NT2/D1 (cell line): ENCODE results near the gene ARHGAP12.
"Not testable (repeated sequence)": the region's sequence is repeated elsewhere in the genome, so short reads cannot be mapped to it uniquely, and the experiment has no call there.

ENCODE experiments used
- DNase-seq: peaks from one replicate; pipeline ENCODE4 v3.0.0-alpha.2; 2011; ENCODE audit warnings: low read depth, low spot score
- H3K27me3 ChIP-seq: 2 replicates; pipeline ENCODE4 v1.6.0; 2011; ENCODE audit warnings: mild to moderate bottlenecking; ENCODE audit not compliant: insufficient read length, insufficient read depth
- H3K36me3 ChIP-seq: 2 replicates; pipeline ENCODE4 v1.6.1; 2011; ENCODE audit warnings: mild to moderate bottlenecking, low read length, mixed read lengths; ENCODE audit not compliant: insufficient read depth, insufficient read length
- H3K4me1 ChIP-seq: 2 replicates; pipeline ENCODE4 v1.5.1; 2011; ENCODE audit not compliant: insufficient read depth, insufficient read length
- H3K4me3 ChIP-seq: 2 replicates; pipeline ENCODE4 v1.5.1; 2011; ENCODE audit warnings: low read depth; ENCODE audit not compliant: insufficient read length
- H3K9ac ChIP-seq: 2 replicates; pipeline ENCODE4 v1.6.0; 2011; ENCODE audit warnings: low read depth; ENCODE audit not compliant: insufficient read length
- H3K9me3 ChIP-seq: 2 replicates; pipeline ENCODE4 v1.5.1; 2011; ENCODE audit warnings: mild to moderate bottlenecking, low read length; ENCODE audit not compliant: insufficient read depth
- SUZ12 ChIP-seq: IDR thresholded peaks from 2 replicates; pipeline ENCODE4 v1.6.1; 2011; ENCODE audit not compliant: insufficient read length, insufficient read depth; ENCODE audit errors: extremely low read depth
- YY1 ChIP-seq: IDR thresholded peaks from 2 replicates; pipeline ENCODE4 v1.6.1; 2011; ENCODE audit not compliant: insufficient read length, insufficient read depth
- ZNF274 ChIP-seq: IDR thresholded peaks from 2 replicates; pipeline ENCODE4 v1.6.1; 2011; ENCODE audit warnings: mild to moderate bottlenecking, low read depth, low read length

ARHGAP12 gene

DNA sequence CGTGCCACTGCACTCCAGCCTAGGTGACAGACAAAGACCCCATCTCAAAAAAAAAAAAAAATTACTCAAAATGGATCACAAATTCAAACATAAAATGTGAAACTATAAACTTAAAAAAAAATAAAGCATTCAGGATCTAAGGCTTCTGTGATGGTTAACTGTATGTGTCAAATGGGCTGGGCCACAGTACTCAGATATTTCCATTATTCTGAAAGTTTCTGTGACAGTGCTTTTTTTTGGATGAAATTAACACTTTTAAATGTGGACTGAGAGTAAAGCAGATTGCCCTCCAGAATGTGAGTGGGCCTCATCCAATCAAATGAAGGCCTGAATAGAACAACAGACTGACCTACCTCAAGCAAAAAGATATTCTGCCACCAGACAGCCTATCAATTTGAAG is 26.0 kb downstream of the ARHGAP12 start:
- Histone ChIP-seq H3K36me3 (peaks cover 12% of the 10 kb centered on the region), H3K27me3 (no peaks in the 10 kb centered on the region), H3K4me1 (no peaks in the 10 kb centered on the region), H3K4me3 (no peak overlapping the region), H3K9ac (no peak overlapping the region), H3K9me3 (peaks cover 5% of the 10 kb centered on the region; the same call in 1 of the 2 replicates)
- TF ChIP-seq SUZ12: no peak
- no peak for TF ChIP-seq YY1
- TF ChIP-seq ZNF274: no peak
- no peak for DNase-seq

DNA sequence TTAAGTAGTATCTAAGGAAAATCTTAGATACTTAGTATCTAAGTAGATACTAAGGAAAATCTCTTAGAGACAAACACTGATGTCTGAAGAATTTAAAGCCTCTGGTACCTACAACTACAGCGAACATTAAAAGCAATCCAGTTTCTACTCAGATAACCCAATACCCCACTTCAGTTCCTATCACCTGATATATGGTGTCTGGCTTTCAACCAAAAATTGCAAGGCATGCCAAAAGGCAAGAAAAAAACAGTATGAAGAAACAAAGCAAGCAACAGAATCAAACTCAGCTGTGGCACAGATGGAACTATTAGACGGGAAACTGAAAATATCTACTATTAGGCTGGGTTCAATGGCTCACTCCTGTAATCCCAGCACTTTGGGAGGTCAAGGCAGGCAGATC is 31.1 kb downstream of the ARHGAP12 start:
- no peak overlapping the region for H3K4me3 ChIP-seq
- H3K9ac ChIP-seq: no peak overlapping the region
- no peak for DNase-seq

DNA sequence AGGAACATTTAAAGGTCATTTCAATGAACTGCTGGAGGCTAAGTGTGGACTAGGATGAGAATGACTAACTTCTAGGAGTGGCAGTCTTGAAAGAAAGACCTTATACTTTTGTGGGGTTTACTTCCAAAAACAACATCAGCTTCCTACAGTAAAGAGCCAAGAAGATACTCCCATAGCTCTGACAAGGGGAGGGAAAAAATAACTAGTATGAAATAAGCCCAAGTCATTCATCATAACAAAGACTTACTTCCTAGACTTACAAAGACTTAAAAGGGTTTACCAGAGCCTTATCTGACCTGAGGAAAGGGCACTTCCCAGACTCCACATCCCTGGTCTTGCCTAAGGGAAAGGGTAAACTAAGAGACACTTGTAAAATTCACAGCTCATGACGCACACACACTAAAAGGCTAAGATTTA is 31.7 kb downstream of the ARHGAP12 start:
- Histone ChIP-seq H3K27me3 (no peaks in the 10 kb centered on the region), H3K9ac (no peak overlapping the region), H3K4me1 (no peaks in the 10 kb centered on the region), H3K9me3 (peaks cover 5% of the 10 kb centered on the region; the same call in 1 of the 2 replicates), H3K4me3 (no peak overlapping the region), H3K36me3 (no peaks in the 10 kb centered on the region)
- DNase-seq: no peak
- TF ChIP-seq YY1 (no peak), SUZ12 (no peak), ZNF274 (no peak)

More for the DNA sequence above, 31.1 kb downstream of the ARHGAP12 start:
- no peaks in the 10 kb centered on the region for H3K27me3 ChIP-seq
- no peaks in the 10 kb centered on the region for H3K36me3 ChIP-seq
- H3K9me3 ChIP-seq: peaks cover 5% of the 10 kb centered on the region; the same call in 1 of the 2 replicates
- no peaks in the 10 kb centered on the region for H3K4me1 ChIP-seq
- TF ChIP-seq SUZ12 (no peak), YY1 (no peak), ZNF274 (no peak)

DNA sequence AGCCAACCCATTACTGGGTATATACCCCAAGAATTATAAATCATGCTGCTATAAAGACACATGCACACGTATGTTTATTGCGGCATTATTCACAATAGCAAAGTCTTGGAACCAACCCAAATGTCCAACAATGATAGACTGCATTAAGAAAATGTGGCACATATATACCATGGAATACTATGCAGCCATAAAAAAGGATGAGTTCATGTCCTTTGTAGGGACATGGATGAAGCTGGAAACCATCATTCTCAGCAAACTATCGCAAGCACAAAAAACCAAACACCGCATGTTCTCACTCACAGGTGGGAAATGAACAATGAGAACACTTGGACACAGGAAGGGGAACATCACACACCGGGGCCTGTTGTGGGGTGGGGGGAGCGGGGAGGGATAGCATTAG is 32.9 kb downstream of the ARHGAP12 start:
- H3K36me3 ChIP-seq, H3K27me3 ChIP-seq, H3K9ac ChIP-seq, DNase-seq, H3K4me3 ChIP-seq, H3K9me3 ChIP-seq, H3K4me1 ChIP-seq: not testable (repeated sequence)

DNA sequence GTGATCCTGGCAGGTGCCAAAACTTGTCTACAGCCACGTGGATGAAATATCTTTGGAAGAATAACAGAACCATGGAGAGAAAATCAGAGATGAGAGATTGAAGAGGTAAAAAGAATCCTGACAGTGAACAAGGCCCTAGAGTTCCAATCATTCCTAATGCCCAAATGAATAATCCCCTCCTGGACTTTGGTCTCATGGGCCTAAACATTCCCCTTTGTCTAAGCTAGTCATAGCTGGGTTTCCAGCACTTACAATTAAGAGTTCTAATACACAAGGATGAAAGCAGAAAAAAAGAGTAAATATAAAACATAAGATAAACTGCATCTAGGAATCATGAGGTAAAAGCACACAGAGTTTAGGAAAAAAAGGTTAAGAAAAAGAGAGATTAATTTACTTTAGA is 40.2 kb downstream of the ARHGAP12 start:
- H3K27me3 ChIP-seq: no peaks in the 10 kb centered on the region
- peaks cover 3% of the 10 kb centered on the region for H3K36me3 ChIP-seq
- no peak overlapping the region for H3K4me3 ChIP-seq
- no peaks in the 10 kb centered on the region for H3K4me1 ChIP-seq
- H3K9ac ChIP-seq: no peak overlapping the region
- no peak for TF ChIP-seq YY1
- TF ChIP-seq ZNF274: no peak
- TF ChIP-seq SUZ12: no peak
- H3K9me3 ChIP-seq: no peaks in the 10 kb centered on the region
- DNase-seq: no peak

DNA sequence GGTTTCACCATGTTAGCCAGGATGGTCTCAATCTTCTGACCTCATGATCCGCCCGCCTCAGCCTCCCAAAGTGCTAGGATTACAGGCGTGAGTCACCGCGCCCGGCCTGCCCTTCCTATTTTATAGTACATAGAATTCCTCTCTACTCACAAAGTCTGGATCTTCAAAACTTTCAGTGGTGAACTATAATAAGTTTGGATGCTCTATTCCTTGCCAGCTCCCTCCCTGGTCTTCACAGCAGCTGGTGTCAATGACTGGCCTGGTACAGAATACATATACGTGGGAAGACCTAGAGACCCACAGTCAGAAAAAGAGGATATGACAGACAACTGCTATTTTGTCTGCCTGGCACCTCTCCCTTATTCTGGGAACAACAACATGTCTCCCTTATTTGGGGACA is 40.8 kb downstream of the ARHGAP12 start:
- no peaks in the 10 kb centered on the region for H3K27me3 ChIP-seq
- no peaks in the 10 kb centered on the region for H3K4me1 ChIP-seq
- no peak for DNase-seq
- no peak overlapping the region for H3K4me3 ChIP-seq
- peaks cover 3% of the 10 kb centered on the region for H3K36me3 ChIP-seq
- H3K9me3 ChIP-seq: no peaks in the 10 kb centered on the region
- TF ChIP-seq ZNF274 (no peak), SUZ12 (no peak), YY1 (no peak)
- H3K9ac ChIP-seq: no peak overlapping the region

DNA sequence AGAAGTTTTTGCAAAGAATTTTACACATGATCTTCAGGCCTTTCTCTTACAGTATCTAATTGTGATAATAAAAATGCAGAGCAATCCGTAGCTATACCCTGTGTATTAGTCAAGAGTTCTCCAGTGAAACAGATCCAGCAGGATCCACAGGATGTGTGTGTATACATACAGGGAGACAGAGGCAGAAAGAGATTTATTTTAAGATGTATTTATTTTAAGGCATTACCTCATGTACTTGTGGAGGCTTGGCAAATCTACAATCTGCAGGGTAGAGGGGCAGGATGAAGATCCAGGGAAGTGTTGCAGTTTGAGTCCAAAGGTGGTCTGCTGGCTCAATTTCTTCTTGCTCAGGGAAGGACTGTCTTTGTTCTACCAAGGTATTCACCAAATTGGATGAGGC is 41.7 kb downstream of the ARHGAP12 start:
- Histone ChIP-seq H3K9ac (no peak overlapping the region), H3K4me1 (no peaks in the 10 kb centered on the region), H3K27me3 (no peaks in the 10 kb centered on the region), H3K4me3 (no peak overlapping the region), H3K9me3 (no peaks in the 10 kb centered on the region), H3K36me3 (peaks cover 3% of the 10 kb centered on the region)
- TF ChIP-seq ZNF274 (no peak), SUZ12 (no peak), YY1 (no peak)
- DNase-seq: no peak

DNA sequence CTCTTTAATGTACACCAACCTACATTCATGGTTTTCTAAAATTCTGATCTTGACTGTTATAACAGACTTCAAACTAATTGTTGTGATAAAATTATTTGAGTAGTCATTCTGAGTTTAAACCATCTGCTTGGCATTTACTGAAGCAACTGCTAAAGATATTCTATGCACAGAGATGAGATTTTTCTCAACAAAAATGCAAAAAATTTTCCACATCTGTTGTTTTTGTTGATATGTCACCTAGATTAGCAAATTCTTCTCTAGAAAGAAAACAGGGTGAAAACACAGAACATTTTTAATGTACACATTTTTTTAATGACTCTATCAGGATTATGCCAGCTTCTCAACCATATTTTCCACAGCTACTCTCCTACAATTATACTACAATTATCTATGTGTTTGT is 42.7 kb downstream of the ARHGAP12 start:
- peaks cover 3% of the 10 kb centered on the region for H3K36me3 ChIP-seq
- no peak for DNase-seq
- no peaks in the 10 kb centered on the region for H3K27me3 ChIP-seq
- H3K9me3 ChIP-seq: no peaks in the 10 kb centered on the region
- no peak overlapping the region for H3K4me3 ChIP-seq
- TF ChIP-seq ZNF274 (no peak), SUZ12 (no peak), YY1 (no peak)
- H3K4me1 ChIP-seq: no peaks in the 10 kb centered on the region
- H3K9ac ChIP-seq: no peak overlapping the region
